SK-N-MC (cell line): ENCODE data around the gene ACSM2A.
"Not testable (repeated sequence)": the region's sequence is repeated elsewhere in the genome, so short reads cannot be mapped to it uniquely, and the experiment has no call there.

ENCODE experiments used
- EZH2 ChIP-seq: fragments of 200-600 bp; sonication (generic); IDR thresholded peaks from one replicate; pipeline ENCODE4 v1.6.1; 2017; ENCODE audit warnings: antibody characterized with exemption
- FOXP2 ChIP-seq: optimal IDR thresholded peaks from 2 replicates; pipeline ENCODE3; 2011; ENCODE audit warnings: mild to moderate bottlenecking, moderate library complexity; ENCODE audit not compliant: insufficient read depth; ENCODE audit errors: extremely low read length, control extremely low read depth
- POLR2AphosphoS5 ChIP-seq: IDR thresholded peaks from 2 replicates; pipeline ENCODE4 v1.6.1; 2012; ENCODE audit warnings: mild to moderate bottlenecking, low read depth, low read length, borderline replicate concordance

DNA sequence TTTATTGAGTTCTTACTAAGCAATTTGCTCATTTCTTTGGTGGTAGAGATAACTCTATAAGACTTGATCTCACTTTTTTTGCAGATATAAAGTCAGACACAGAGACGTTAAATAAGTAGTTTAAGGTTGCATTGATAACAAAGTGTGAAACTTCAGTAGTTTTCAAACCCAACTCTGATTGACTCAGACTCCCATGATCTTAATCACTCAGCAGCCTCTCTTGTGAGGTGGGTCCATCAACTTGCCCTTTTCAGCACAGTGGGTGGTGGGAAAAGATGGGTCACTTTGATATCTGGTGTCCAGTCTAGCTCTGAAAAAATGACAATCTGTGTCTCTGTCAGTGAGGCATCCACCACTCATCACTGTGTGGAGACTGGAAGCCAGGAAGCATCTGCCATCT, 19.4 kb downstream of the ACSM2A start:
- not testable (repeated sequence) for TF ChIP-seq POLR2AphosphoS5, EZH2, FOXP2
